ENCODE data around the gene DICER1. TPM values are rescaled to one million over a fixed set of nuclear protein-coding genes. Genes with fewer than 3 reads are reported as not detected.

DICER1 gene
- total RNA-seq, 1 donor from 2014 or later, result 104 TPM

- Mint-ChIP-seq H3K27me3 (ENCODE audit: low read depth) (no peaks in the 10 kb centered on the region), H3K9me3 (no peaks in the 10 kb centered on the region), H3K4me1 (peaks cover 55% of the 10 kb centered on the region), H3K27ac (ENCODE audit: unreplicated experiment) (no peak overlapping the region), H3K4me3 (no peak overlapping the region), H3K36me3 (ENCODE audit: low read depth) (peaks cover 24% of the 10 kb centered on the region)
- DNase-seq (ENCODE audit: low read depth, low spot score), result no peak
- TF ChIP-seq CTCF (conservative IDR thresholded peaks at IDR 0.05), result no peak
Observed at GRCh38 chr14:95128140-95128539, 29.2 kb downstream of the DICER1 start.

- TF ChIP-seq CTCF (conservative IDR thresholded peaks at IDR 0.05), result no peak
- DNase-seq (ENCODE audit: low read depth, low spot score), result no peak
- peaks cover 26% of the 10 kb centered on the region for H3K36me3 Mint-ChIP-seq (ENCODE audit: low read depth)
- H3K4me1 Mint-ChIP-seq, result peaks cover 51% of the 10 kb centered on the region
- no peaks in the 10 kb centered on the region for H3K27me3 Mint-ChIP-seq (ENCODE audit: low read depth)
- H3K4me3 Mint-ChIP-seq, result no peak overlapping the region
- no peaks in the 10 kb centered on the region for H3K9me3 Mint-ChIP-seq
- H3K27ac Mint-ChIP-seq (ENCODE audit: unreplicated experiment), result no peak overlapping the region
Observed at GRCh38 chr14:95127531-95127911, 29.8 kb downstream of the DICER1 start.

- DNase-seq (ENCODE audit: low read depth, low spot score), result no peak
- no peaks in the 10 kb centered on the region for H3K27me3 Mint-ChIP-seq (ENCODE audit: low read depth)
- H3K36me3 Mint-ChIP-seq (ENCODE audit: low read depth), result peaks cover 29% of the 10 kb centered on the region
- H3K27ac Mint-ChIP-seq (ENCODE audit: unreplicated experiment), result no peak overlapping the region
- no peak for TF ChIP-seq CTCF (conservative IDR thresholded peaks at IDR 0.05)
- no peak overlapping the region for H3K4me3 Mint-ChIP-seq
- no peaks in the 10 kb centered on the region for H3K9me3 Mint-ChIP-seq
- peaks cover 51% of the 10 kb centered on the region for H3K4me1 Mint-ChIP-seq
Observed at GRCh38 chr14:95126906-95127530, 30.3 kb downstream of the DICER1 start.

GRCh38 chr14:95125915-95126314 is 31.4 kb downstream of the DICER1 start:
- TF ChIP-seq CTCF (conservative IDR thresholded peaks at IDR 0.05), result no peak
- no peaks in the 10 kb centered on the region for H3K9me3 Mint-ChIP-seq
- H3K4me1 Mint-ChIP-seq, result peaks cover 49% of the 10 kb centered on the region
- H3K27ac Mint-ChIP-seq (ENCODE audit: unreplicated experiment), result peak overlapping the region; percentile 90
- no peak overlapping the region for H3K4me3 Mint-ChIP-seq
- DNase-seq (ENCODE audit: low read depth, low spot score), result no peak
- peaks cover 30% of the 10 kb centered on the region for H3K36me3 Mint-ChIP-seq (ENCODE audit: low read depth)
- H3K27me3 Mint-ChIP-seq (ENCODE audit: low read depth), result no peaks in the 10 kb centered on the region

GRCh38 chr14:95125221-95125620 is 32.1 kb downstream of the DICER1 start:
- TF ChIP-seq CTCF (conservative IDR thresholded peaks at IDR 0.05), result no peak
- Mint-ChIP-seq H3K9me3 (no peaks in the 10 kb centered on the region), H3K4me3 (no peak overlapping the region), H3K27me3 (ENCODE audit: low read depth) (no peaks in the 10 kb centered on the region), H3K27ac (ENCODE audit: unreplicated experiment) (peak overlapping the region; percentile 88), H3K4me1 (peaks cover 56% of the 10 kb centered on the region), H3K36me3 (ENCODE audit: low read depth) (peaks cover 29% of the 10 kb centered on the region)
- no peak for DNase-seq (ENCODE audit: low read depth, low spot score)

Data from neural crest cell (in vitro differentiated cells).